ENCODE measurements around the gene CHRM3.

DNA sequence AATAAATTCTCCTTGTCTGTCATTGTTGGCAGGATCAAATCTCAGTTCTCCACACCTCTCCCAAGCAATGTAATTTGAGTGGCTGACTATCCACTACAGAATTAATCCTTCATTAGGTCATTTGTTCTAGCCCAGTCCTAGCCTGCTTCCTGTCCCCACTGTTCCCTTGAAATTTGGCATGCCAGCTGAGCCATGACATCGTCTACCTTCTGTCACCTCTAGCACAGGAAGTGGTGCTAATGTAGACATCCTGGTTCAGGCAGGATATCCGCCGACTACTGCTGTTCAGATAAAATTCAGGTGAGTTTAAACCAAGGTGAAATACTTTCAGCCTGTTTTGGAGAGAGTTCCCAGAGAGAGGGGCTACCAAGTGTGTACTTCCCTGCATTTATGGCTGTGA is 5.9 kb downstream of the CHRM3 start:
- TF ChIP-seq CTCF (IDR thresholded peaks at IDR 0.05) (no peak), EZH2 (IDR thresholded peaks at IDR 0.05; ENCODE audit: borderline replicate concordance, insufficient read depth, low read depth, low read length, poor library complexity, severe bottlenecking) (no peak)
